Activated T-helper 1 cell treated with anti-CD3 and anti-CD28 coated beads, Interleukin-12 subunit alpha, Interleukin-12 subunit beta, Interleukin-2, Interleukin-4 antibody, amounts not matched to agents 30 ng/mL and 10 ng/mL and 1 ng/mL, durations not matched to agents 14 hours and 24 hours and 36 hours (primary cell): ENCODE data around the gene RBM39. TPM values are rescaled to one million over a fixed set of nuclear protein-coding genes. Genes with fewer than 3 reads are reported as not detected.
"Not testable (repeated sequence)": the region's sequence is repeated elsewhere in the genome, so short reads cannot be mapped to it uniquely, and the experiment has no call there.

Source experiments
- DNase-seq: peaks from one replicate; pipeline ENCODE4 v3.0.0; 2021; ENCODE audit warnings: low spot score
- H3K27ac Mint-ChIP-seq: one replicate; pipeline ENCODE4 v1.8.0; 2021; ENCODE audit warnings: mild to moderate bottlenecking, mixed read lengths
- H3K27me3 Mint-ChIP-seq: one replicate; pipeline ENCODE4 v1.8.0; 2022; ENCODE audit warnings: mild to moderate bottlenecking, moderate library complexity, mixed read lengths; ENCODE audit not compliant: insufficient read depth
- H3K36me3 Mint-ChIP-seq: one replicate; pipeline ENCODE4 v1.8.0; 2021; ENCODE audit warnings: low read depth, mixed read lengths
- H3K4me1 Mint-ChIP-seq: one replicate; pipeline ENCODE4 v1.8.0; 2021; ENCODE audit warnings: low read depth, mixed read lengths
- H3K4me3 Mint-ChIP-seq: one replicate; pipeline ENCODE4 v1.8.0; 2021; ENCODE audit warnings: mild to moderate bottlenecking, moderate library complexity, mixed read lengths
- H3K9me3 Mint-ChIP-seq: one replicate; pipeline ENCODE4 v1.8.0; 2021; ENCODE audit warnings: mixed read lengths
- intact Hi-C: fragments of 100-400 bp; cut with micrococcal nuclease; formaldehyde crosslinking; loops from one replicate; pipeline ENCODE4 v1.15.1; 2024
- total RNA-seq: library from RNA; stranded (reverse); gene quantifications from 2 replicates; pipeline ENCODE4 v1.2.3, GENCODE V29; 2022

The RBM39 gene
- total RNA-seq, 1 donor from 2014 or later, result 349 TPM

DNA sequence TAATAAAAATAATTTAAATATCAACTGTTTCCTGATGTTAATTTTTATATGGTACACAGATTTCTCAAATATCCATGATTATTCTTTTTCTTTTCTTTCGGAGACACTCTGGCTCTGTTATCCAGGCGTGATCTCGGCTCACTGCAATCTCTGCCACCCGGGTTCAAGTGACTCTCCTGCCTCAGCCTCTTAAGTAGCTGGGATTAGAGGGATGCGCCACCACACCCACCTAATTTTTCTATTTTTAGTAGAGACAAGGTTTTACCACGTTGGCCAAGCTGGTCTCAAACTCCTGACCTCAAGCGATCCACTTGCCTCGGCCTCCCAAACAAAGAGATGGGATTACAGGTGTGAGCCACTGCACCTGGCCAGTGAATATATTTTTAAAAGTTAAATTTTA, 22.3 kb downstream of the RBM39 start:
- no peak overlapping the region for H3K27ac Mint-ChIP-seq
- H3K36me3 Mint-ChIP-seq, result peaks cover 45% of the 10 kb centered on the region
- intact Hi-C loops, result loop anchor here (1.0 to 2.0 kb wide), 2 partner anchors 8 to 15 kb away; no protein-coding TSS in a partner anchor
- DNase-seq, result no peak
- H3K4me3 Mint-ChIP-seq, result no peak overlapping the region
- peaks cover 21% of the 10 kb centered on the region for H3K4me1 Mint-ChIP-seq
- H3K27me3 Mint-ChIP-seq, result no peaks in the 10 kb centered on the region
- no peaks in the 10 kb centered on the region for H3K9me3 Mint-ChIP-seq

DNA sequence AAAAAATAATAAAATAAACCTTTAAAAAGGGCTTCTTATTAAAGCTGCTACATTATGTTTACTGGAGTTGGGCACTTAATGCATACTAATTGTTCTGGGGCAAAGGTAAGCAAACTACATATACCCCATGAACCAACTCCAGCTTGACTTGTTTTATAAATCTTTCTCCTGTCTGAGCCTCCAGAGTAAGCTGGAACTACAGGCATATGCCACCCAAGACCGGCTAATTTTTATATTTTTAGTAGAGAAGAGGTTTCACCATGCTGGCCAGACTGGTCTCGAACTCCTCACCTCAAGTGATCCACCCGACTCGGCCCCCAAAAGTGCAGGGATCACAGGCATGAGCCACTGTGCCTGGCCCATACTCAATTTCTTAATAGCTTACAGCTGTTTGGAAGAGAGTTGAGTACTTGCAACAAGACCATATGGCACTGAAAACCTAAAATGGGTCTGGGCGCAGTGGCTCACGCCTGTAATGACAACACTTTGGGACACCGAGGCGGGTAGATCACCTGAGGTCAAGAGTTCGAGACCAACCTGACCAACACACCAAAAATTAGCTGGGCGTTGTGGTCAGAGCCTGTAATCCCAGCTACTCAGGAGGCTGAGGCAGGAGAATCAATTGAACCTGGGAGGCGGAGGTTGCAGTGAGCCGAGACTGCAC, 23.0 kb downstream of the RBM39 start:
- peaks cover 27% of the 10 kb centered on the region for H3K4me1 Mint-ChIP-seq
- peaks cover 46% of the 10 kb centered on the region for H3K36me3 Mint-ChIP-seq
- H3K4me3 Mint-ChIP-seq, result no peak overlapping the region
- intact Hi-C loops, result loop anchor here (1.0 kb wide), 1 partner anchor 8 kb away; no protein-coding TSS in a partner anchor
- H3K9me3 Mint-ChIP-seq, result no peaks in the 10 kb centered on the region
- no peak overlapping the region for H3K27ac Mint-ChIP-seq
- no peak for DNase-seq
- H3K27me3 Mint-ChIP-seq, result no peaks in the 10 kb centered on the region

DNA sequence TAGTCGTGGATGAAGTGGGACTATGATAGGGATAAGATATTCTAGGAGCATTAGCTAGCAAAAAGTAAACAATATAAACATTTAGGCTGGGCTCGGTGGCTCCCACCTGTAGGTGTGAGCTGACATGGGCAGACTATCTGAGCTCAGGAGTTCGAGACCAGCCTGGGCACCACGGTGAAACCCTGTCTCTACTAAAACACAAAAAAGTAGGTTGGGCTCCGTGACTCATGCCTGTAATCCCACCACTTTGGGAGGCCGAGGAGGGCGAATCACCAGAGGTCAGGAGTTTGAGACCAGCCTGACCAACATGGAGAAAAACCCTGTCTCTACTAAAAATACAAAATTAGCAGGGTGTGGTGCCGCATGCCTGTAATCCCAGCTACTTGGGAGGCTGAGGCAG, 23.7 kb downstream of the RBM39 start:
- peaks cover 30% of the 10 kb centered on the region for H3K4me1 Mint-ChIP-seq
- H3K4me3 Mint-ChIP-seq, intact Hi-C loops, H3K27ac Mint-ChIP-seq, H3K9me3 Mint-ChIP-seq, DNase-seq, H3K27me3 Mint-ChIP-seq: not testable (repeated sequence)
- H3K36me3 Mint-ChIP-seq, result peaks cover 49% of the 10 kb centered on the region

DNA sequence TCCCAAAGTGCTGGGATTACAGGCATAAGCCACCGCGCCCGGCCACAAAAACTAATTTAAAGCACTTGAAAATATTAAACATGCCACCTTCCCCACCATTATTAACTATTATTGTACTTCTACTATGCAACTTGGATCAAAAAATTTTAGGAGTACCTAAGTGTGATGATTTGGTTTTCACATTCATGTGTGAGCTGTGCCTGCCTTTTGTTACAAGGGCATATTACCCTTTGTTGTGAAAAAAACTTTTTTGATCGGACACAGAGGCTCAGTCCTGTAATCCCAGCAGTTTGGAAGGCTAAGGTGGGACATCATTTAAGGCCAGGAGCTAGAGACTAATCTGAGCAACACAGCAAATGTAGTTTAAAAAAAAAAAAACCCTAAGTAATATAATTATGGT, 25.7 kb downstream of the RBM39 start:
- intact Hi-C loops, result no loop called here

DNA sequence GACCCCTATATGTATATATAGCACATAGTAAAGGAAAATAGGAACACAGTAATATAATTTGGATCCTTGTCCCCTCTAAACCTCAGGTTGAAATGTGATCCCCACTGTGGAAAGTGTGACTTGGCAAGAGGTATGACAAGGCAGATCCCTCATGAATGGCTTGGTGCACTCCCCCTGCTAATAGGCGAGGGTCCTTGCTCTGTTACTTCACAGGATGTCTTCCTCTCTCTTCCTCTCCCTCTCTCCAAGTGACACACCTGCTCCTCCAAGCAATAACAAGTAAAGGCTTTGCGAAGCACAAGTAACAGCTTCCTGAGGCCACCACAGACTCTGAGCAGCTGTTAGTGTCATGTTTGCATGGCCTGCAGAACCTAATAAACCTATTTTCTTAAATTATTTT, 26.4 kb downstream of the RBM39 start:
- peaks cover 40% of the 10 kb centered on the region for H3K4me1 Mint-ChIP-seq
- no peak for DNase-seq
- H3K27ac Mint-ChIP-seq, result no peak overlapping the region
- H3K4me3 Mint-ChIP-seq, result no peak overlapping the region
- intact Hi-C loops, result no loop called here
- H3K36me3 Mint-ChIP-seq, result peaks cover 49% of the 10 kb centered on the region
- no peaks in the 10 kb centered on the region for H3K27me3 Mint-ChIP-seq
- no peaks in the 10 kb centered on the region for H3K9me3 Mint-ChIP-seq

More for the DNA sequence above, 25.7 kb downstream of the RBM39 start:
- no peak for DNase-seq
- H3K36me3 Mint-ChIP-seq, result peaks cover 46% of the 10 kb centered on the region
- H3K27me3 Mint-ChIP-seq, result no peaks in the 10 kb centered on the region
- H3K4me3 Mint-ChIP-seq, result no peak overlapping the region
- H3K4me1 Mint-ChIP-seq, result peaks cover 34% of the 10 kb centered on the region
- no peak overlapping the region for H3K27ac Mint-ChIP-seq
- H3K9me3 Mint-ChIP-seq, result no peaks in the 10 kb centered on the region

DNA sequence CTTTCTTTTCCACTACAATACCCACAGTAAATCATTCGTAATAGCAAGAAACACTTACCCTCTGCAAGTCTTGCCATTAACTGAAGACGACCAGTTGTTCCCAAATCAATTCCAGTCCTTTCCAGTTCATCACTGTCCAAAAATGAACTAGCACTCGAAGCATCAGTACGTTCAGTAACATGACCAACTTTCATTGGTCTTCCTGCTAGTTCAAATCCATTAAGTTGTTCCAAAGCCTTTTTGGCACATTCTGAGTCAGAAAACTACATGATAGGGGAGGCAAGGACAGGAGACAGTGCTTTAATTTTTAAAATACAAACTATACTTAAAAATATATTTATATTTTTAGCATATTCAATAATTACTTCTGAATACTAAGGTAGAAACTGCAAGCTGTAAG, 27.9 kb downstream of the RBM39 start:
- Mint-ChIP-seq H3K27me3 (no peaks in the 10 kb centered on the region), H3K9me3 (no peaks in the 10 kb centered on the region), H3K4me1 (peaks cover 38% of the 10 kb centered on the region)

GRCh38 chr20:35713120-35713519, 28.9 kb downstream of the RBM39 start:
- not testable (repeated sequence) for H3K27ac Mint-ChIP-seq, DNase-seq, H3K9me3 Mint-ChIP-seq, H3K4me3 Mint-ChIP-seq, H3K27me3 Mint-ChIP-seq
- Mint-ChIP-seq H3K4me1 (peaks cover 38% of the 10 kb centered on the region), H3K36me3 (peaks cover 48% of the 10 kb centered on the region)
- intact Hi-C loops, result loop anchor here (2.0 kb wide), 1 partner anchor 14 kb away; the partner anchor contains the start of genes NFS1 and ROMO1

More for the DNA sequence above, 27.9 kb downstream of the RBM39 start:
- intact Hi-C loops, result no loop called here
- H3K36me3 Mint-ChIP-seq, result peaks cover 47% of the 10 kb centered on the region
- DNase-seq, result no peak
- H3K4me3 Mint-ChIP-seq, result no peak overlapping the region
- no peak overlapping the region for H3K27ac Mint-ChIP-seq

GRCh38 chr20:35711588-35712209, 30.4 kb downstream of the RBM39 start:
- peak overlapping the region; percentile 68 for H3K27ac Mint-ChIP-seq
- H3K4me3 Mint-ChIP-seq, result peak overlapping the region; percentile 42
- H3K27me3 Mint-ChIP-seq, result no peaks in the 10 kb centered on the region
- DNase-seq, result no peak
- peaks cover 45% of the 10 kb centered on the region for H3K36me3 Mint-ChIP-seq
- H3K4me1 Mint-ChIP-seq, result peaks cover 38% of the 10 kb centered on the region
- H3K9me3 Mint-ChIP-seq, result no peaks in the 10 kb centered on the region
- intact Hi-C loops, result loop anchor here (2.0 kb wide), 2 partner anchors 13 kb away; partner anchors contain the start of genes NFS1 and ROMO1

GRCh38 chr20:35710884-35711587, 31.0 kb downstream of the RBM39 start:
- intact Hi-C loops, result loop anchor here (2.0 kb wide), 1 partner anchor 14 kb away; no protein-coding TSS in a partner anchor
- Mint-ChIP-seq H3K36me3 (peaks cover 45% of the 10 kb centered on the region), H3K9me3 (no peaks in the 10 kb centered on the region), H3K27me3 (no peaks in the 10 kb centered on the region), H3K4me3 (peak overlapping the region; percentile 42), H3K27ac (peak overlapping the region; percentile 68), H3K4me1 (peaks cover 38% of the 10 kb centered on the region)
- no peak for DNase-seq

GRCh38 chr20:35710039-35710438, 32.0 kb downstream of the RBM39 start:
- Mint-ChIP-seq H3K27ac (no peak overlapping the region), H3K9me3 (no peaks in the 10 kb centered on the region), H3K4me1 (peaks cover 30% of the 10 kb centered on the region), H3K4me3 (no peak overlapping the region), H3K36me3 (peaks cover 46% of the 10 kb centered on the region), H3K27me3 (no peaks in the 10 kb centered on the region)
- no peak for DNase-seq
- intact Hi-C loops, result loop anchor here (2.0 kb wide), 1 partner anchor 15 kb away; no protein-coding TSS in a partner anchor

- Mint-ChIP-seq H3K27ac (peak overlapping the region; percentile 76), H3K4me3 (no peak overlapping the region), H3K27me3 (no peaks in the 10 kb centered on the region), H3K36me3 (peaks cover 53% of the 10 kb centered on the region), H3K4me1 (peaks cover 26% of the 10 kb centered on the region), H3K9me3 (no peaks in the 10 kb centered on the region)
- intact Hi-C loops, result no loop called here
- no peak for DNase-seq
These were observed 32.8 kb downstream of the RBM39 start for GRCh38 chr20:35709259-35709658.

GRCh38 chr20:35708502-35708901, 33.6 kb downstream of the RBM39 start:
- H3K27ac Mint-ChIP-seq, result no peak overlapping the region
- no peaks in the 10 kb centered on the region for H3K9me3 Mint-ChIP-seq
- peaks cover 57% of the 10 kb centered on the region for H3K36me3 Mint-ChIP-seq
- no peak for DNase-seq
- no peak overlapping the region for H3K4me3 Mint-ChIP-seq
- intact Hi-C loops, result no loop called here
- no peaks in the 10 kb centered on the region for H3K27me3 Mint-ChIP-seq
- peaks cover 25% of the 10 kb centered on the region for H3K4me1 Mint-ChIP-seq
